ENCODE results near the gene R3HDM1.
A peak's percentile ranks its signal among the peaks of the same experiment; 100 is the strongest.
"Not testable (repeated sequence)": the region's sequence is repeated elsewhere in the genome, so short reads cannot be mapped to it uniquely, and the experiment has no call there.

Gene R3HDM1

DNA sequence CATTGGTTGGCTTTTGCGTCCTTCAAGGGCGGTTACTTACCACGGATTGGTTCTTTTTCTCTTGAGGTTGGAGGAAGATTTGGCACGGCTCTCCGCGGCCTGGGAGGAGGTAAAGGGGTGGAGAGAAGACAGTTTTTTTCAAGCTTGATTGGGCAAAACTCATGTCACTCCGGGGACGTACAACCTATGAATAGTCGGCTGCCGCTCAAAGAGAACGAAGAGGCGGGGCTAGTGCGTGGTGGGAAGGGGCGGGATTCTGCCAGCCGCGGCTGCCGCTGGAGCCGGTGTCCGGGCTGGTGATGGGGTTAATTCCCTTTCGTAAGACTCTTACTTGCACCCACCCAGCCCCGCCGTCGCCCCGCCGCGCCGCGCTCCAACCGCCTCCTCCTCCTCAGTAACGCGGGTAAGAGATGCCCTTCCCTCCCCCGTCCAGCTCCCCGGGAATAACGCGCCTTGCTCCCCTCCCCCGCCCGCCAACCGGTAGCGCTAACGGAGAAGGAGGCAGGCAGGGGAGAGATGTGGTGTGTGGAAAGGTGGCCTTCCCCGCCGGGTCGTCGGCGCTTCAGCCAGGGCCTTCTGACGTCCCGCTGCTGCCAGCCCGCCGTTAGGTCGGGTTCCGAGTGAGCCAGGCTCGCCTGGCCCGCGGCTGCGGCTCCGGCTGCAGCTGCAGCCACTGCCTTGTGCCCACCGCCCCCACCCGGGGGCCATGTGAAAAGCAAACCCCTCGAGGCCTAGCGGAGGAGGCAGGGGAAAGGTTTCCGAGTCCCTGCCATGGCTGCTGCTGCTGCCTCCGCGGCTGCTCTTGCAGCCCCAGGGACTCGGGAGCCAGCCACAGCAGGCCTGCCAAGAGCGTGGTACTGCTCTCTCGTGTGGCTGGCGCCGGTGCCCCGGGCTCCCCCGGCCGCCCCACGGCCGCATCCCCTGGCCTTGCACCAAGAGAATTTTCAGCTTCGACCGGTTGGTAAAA lies at the start of gene R3HDM1:
TSS of gene R3HDM1 (plus strand) at position 254 of the 967 bp plus-strand sequence. CDS start 73,362 bp downstream, outside the sequence.
- DNase-seq (ENCODE audit: low read depth, low spot score), result peak; percentile 99
- H3K27ac ChIP-seq, result peak within 1 kb of the TSS; percentile 82

DNA sequence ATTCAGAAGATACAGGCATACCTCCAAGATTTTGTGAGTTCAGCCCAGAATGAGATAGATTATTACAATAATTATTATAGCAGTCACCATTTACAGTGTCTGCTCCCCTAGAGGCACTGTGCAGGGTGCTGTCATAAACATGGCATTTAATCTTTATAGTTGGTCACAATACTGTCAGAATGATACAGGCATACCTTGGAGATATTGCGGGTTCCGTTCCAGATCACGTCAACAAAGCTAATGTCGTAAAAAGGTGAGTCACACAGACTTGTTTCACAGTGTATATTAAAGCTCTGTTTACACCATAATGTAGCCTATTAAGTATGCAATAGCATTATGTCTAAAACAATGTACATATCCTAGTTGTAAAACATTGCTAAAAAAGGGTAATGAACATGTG lies 45.8 kb upstream of the R3HDM1 start:
- no peak for DNase-seq (ENCODE audit: low read depth, low spot score)
- no peak overlapping the region for H3K27ac ChIP-seq

DNA sequence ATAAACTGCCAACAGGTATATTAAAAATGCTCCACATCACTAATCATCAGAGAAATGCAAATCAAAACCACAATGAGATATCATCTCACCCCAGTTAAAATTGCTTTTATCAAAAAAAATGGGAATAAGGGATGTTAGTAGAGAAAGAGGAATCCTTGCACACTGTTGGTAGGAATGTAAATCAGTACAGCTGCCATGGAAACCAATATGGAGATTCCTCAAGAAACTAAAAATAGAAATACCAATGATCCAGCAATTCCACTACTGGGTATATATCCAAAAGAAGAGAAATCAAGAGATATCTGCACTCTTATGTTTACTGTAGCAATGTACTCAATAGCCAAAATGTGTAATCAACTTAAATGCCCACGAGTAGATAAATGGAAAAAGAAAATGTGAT lies 40.9 kb upstream of the R3HDM1 start:
- no peak for DNase-seq (ENCODE audit: low read depth, low spot score)
- H3K27ac ChIP-seq, result no peak overlapping the region

DNA sequence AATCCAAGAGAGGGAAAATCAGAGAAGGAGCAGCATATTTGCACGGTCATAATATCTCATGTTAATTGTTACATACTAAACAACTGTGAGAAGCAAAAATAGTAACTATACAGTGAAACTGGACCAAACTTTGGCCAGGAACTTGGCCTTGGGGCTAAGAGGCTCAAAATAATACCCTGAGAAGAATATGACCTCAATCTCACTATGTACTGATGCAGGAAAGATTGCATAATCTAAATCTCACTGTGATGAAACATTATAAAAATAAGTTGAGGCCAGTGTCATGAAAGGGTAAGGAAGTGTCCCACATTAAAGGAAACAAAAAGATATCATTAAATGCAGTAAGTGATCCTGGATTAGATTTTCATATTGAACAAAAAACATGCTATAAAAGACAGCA lies 36.8 kb upstream of the R3HDM1 start:
- H3K27ac ChIP-seq, result no peak overlapping the region

DNA sequence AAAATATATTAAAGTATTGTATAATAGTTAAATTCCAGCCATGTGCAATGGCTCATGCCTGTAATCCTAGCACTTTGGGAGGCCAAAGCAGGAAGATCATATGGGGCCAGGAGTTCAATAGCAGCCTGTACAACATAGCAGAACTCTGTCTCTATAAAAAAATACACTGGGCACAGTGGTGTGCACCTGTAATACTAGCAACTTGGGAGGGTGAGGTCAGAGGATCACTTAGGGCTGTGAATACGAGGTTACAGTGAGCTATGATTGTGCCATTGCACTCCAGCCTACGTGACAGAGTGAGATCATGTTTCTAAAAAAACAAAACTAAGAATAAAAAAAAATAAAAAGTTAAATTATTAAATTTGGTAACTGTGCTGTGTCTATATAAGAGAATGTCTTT lies 36.4 kb upstream of the R3HDM1 start:
- no peak for DNase-seq (ENCODE audit: low read depth, low spot score)
- H3K27ac ChIP-seq, result no peak overlapping the region

More for the DNA sequence above, 36.8 kb upstream of the R3HDM1 start:
- no peak for DNase-seq (ENCODE audit: low read depth, low spot score)

DNA sequence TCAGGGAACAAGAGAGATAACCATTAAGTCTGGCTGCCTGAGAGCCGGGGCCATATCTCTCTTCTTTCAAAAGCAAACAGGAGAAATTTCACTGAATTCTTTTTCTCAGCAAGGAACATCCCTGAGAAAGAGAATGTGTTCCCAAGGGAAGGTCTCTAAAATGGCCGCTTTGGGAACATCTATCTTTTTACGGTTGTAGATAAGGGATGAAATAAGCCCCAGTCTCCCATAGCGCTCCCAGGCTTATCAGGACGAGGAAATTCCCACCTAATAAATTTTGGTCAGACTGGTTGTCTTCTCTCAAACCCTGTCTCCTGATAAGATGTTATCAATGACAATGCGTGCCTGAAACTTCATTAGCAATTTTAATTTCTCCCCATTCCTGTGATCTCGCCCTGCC lies 32.7 kb upstream of the R3HDM1 start:
- not testable (repeated sequence) for H3K27ac ChIP-seq; DNase-seq (ENCODE audit: low read depth, low spot score)

DNA sequence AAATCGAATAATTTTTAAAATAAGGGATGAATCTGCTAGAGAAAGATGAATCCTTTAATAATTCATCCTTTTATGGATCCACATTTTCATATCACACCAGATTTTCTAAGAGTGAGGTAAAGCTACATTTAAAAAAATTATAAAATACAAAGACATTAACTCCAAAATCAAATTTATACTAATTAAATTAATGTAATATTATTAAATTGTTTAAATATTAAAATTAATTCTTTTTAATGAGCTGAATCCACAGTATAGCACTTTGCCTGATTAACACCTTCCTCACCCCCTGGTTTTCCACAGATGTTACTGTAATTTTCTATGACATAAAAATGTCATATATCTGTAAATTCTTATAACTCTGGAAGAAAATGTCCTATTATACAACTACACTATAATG lies 26.5 kb upstream of the R3HDM1 start:
- DNase-seq (ENCODE audit: low read depth, low spot score), result no peak
- H3K27ac ChIP-seq, result no peak overlapping the region

DNA sequence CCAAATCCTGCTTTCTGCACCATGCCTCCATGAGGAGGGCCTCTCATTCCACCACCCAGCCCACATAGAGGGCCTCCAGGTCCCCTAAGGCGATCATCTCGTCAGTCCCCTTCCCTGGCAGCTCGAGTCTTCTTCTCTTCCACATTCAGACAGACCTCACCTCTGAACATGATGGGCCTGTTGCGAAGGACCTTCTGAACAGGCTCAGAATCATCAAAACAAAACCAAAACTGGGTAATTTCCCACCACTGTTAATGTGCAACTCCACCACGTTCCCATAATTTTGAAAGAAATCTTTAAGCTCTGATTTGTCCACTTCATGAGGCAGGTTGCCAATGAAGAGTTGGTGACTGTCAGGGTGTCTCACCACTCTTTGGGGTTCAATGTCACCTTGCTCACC lies 20.7 kb upstream of the R3HDM1 start:
- H3K27ac ChIP-seq, result no peak overlapping the region
- DNase-seq (ENCODE audit: low read depth, low spot score), result no peak

DNA sequence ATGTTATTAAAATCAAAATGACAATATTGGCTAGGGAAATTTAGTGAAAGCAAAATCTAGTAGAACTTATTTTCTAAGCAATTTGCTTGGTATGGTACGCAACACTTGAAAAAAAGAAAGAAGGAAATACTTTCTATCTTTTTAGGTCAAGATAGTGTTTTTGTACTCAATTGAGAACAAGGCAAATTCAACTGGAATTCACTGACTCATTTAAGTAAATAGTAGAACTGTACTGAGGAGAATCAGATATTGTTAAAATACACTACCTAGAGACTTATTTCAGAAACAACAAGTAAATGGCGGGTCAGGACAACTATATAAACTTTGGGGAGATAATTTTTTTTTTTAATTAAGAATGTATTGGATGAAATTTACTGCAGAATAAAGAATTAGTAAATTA lies 19.2 kb upstream of the R3HDM1 start:
- H3K27ac ChIP-seq, result no peak overlapping the region
- no peak for DNase-seq (ENCODE audit: low read depth, low spot score)

DNA sequence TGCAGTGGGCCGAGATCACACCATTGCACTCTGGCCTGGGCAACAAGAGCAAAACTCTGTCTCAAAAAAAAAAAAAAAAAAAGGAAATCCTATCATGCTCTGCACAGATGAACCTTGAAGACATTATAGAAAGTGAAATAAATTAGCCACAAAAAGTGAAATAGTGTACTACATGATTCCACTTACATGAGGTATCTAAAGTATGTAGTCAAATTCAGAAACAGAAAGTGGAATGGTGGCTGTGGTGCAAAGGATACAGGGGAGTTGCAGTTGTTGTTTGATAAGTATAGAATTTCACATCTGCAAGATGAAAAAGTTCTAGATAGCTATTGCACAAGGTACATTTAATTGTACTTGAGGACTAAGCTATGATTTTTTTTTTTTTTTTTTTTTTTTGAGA lies 5.5 kb upstream of the R3HDM1 start:
- no peak overlapping the region for H3K27ac ChIP-seq
- no peak for DNase-seq (ENCODE audit: low read depth, low spot score)

DNA sequence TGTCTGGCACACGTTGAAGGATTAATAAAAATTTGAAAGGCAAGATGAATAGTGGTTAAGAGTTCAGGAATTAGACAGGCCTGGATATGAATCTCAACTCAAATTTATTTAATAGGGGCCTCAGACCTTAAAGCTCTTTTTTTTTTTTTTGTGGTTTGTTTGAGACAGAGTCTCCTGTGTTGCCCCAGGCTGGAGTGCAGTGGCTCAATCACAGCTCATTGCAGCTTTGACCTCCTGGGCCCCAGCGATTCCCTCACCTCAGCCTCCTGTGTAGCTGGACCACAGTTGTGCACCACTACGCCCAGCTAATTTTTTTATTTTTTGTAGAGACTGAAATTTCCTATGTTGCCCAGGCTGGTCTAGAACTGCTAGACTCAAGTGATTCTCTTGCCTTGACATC lies 3.3 kb upstream of the R3HDM1 start:
- DNase-seq (ENCODE audit: low read depth, low spot score), result no peak
- H3K27ac ChIP-seq, result peak overlapping the region; percentile 10

DNA sequence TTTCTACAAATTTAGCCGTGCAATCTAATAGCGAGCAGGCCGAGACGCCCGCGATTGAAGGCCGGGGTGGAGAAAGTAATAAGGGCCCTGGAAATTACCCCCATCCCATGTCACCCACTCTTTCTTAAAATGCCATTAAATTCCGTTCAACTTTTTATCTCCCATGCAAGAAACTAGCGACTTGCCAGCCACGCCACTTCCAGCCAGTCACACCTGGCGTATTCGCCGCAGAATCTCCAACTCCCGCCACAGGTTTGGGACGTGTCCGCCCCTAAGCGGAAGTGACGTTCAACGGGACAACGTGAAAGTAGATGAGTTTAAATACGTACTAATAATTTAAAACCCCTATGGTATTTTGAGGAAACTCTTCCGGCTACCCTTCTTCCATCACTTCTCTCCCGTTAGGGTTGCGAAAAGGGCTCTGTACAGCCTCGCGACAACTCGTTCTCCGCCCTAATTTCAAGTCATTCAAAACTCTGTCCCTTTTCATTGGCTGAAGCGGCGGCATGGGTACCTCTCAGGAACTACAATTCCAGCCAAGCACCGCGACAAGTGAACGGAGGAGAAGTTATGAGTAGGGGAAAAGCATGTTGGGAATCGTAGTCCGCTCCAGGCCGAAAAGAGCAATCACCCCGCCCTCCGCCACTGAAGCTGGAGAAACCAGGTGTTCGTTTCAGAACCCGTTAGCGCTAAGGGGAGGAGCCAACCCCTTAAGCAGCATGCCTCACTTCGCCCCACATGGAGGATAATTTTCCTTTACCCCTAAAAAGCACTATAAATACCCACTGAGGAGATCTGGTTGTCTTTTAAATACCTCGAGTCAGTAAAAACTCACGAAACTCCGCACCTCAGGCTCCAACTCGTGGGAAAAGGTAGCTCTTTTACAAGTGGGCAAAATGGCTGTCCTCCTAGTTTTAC lies 712 bp upstream of the R3HDM1 start, which contains the start of gene ZRANB3:
TSS of gene ZRANB3 (minus strand) at position 906 of the 918 bp plus-strand sequence.
- DNase-seq (ENCODE audit: low read depth, low spot score), result peak; percentile 95
- peak within 1 kb of the TSS; percentile 82 for H3K27ac ChIP-seq

DNA sequence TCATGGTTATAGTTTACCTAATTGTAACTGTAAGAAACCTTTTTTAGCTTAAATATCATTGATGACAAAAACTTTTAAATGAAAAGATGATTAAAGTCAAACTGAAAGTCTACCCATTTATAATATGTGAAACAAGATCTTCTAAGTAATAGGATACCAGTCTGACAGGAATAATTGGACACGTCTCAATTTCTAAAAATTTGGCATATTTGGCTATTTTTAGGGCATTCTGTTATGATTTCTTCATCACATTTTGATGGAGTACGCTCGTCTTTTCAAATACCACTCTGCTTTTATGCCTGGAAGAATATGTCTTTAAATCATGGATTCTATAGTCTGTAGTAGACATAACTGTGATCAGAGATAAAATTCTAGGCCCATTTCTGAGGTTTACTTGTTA lies 1.3 kb downstream of the R3HDM1 start:
- no peak for DNase-seq (ENCODE audit: low read depth, low spot score)
- H3K27ac ChIP-seq, result peak overlapping the region; percentile 82

DNA sequence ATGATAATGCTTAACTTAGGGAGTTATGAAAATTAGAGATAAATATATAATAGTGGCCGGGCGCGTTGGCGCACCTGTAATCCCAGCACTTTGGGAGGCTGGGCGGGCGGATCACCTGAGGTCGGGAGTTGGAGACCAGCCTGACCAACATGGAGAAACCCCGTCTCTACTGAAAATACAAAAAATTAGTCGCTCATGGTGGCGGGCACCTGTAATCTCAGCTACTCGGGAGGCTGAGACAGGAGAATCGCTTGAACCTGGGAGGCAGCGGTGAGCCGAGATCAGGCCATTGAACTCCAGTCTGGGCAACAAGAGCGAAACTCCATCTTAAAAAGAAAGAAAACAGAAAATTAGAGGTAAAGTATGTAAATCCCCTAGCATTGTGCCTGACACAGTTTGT lies 2.3 kb downstream of the R3HDM1 start:
- not testable (repeated sequence) for DNase-seq (ENCODE audit: low read depth, low spot score); H3K27ac ChIP-seq

DNA sequence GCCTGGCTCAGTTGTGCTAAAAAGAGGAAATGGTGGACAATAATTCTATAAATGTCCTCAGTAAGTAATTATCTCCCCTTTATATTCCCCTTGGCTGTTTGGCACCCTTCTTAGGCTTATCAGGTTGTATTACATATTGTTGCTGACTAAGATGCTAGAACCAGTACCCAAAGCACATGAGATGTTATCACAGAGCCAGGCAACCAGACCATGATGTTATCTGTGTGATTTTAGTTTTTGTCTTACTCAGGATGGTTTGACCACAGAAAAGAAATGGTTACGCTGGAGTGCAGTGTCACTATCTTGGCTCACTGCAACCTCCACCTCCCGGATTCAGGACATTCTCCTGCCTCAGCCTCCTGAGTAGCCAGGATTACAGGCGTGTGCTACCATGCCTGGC lies 15.2 kb downstream of the R3HDM1 start:
- DNase-seq (ENCODE audit: low read depth, low spot score), result no peak
- H3K27ac ChIP-seq, result no peak overlapping the region

DNA sequence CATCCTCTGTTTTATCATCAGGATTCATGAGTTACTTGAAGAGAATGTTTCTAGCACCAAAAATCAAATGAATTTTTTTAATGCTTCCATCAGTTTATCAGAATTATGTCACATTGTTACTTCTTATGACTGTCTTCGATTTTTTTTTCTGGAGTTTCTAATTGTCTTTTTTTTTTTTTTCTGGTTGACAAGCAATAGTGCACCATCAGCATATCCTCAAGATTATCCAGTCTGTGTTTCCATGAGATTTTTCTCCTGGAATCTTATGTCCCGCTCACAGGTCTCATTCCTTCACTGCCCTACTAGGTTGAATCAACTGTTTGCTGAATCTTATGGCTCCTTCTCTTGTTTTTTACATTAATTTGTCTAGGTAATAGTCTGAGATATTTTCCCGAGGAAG lies 16.0 kb downstream of the R3HDM1 start:
- no peak for DNase-seq (ENCODE audit: low read depth, low spot score)

DNA sequence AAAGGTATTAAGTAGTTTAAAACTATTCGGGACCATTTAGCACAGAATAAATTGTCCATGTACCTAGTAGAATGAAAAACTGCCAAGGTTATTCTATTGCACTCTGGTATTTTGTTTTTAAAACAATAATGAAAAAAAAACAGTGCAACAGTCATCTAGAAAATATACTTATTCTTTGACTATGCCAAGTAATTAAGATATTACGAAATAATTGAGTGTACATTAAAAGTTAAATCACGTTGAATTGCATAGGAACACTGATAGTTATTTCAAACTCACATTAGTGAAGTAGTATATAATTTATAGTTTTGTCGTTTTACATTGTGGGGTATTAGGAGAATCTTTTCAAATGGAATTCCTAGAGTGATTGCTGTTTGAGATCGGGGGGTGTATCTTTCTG lies 20.1 kb downstream of the R3HDM1 start:
- DNase-seq (ENCODE audit: low read depth, low spot score), result no peak
- no peak overlapping the region for H3K27ac ChIP-seq

More for the DNA sequence above, 16.0 kb downstream of the R3HDM1 start:
- H3K27ac ChIP-seq, result no peak overlapping the region

DNA sequence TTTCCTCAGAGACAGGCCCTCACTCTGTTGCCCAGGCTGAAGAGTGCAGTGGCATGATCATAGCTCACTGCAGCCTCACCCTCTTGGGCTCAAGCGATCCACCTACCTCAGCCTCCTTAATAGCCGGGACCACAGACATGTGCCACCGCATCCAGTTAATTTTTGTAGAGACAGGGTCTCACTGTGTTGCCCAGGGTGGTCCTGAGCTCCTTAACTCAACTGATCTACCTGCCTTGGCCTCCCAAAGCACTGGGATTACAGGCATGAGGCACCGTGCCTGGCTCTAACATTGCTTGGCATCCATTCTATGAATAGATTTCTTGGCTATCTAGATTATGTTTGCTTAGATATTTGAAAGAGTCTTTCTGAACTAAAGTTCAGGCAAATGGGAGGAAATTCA lies 21.6 kb downstream of the R3HDM1 start:
- no peak for DNase-seq (ENCODE audit: low read depth, low spot score)
- no peak overlapping the region for H3K27ac ChIP-seq

DNA sequence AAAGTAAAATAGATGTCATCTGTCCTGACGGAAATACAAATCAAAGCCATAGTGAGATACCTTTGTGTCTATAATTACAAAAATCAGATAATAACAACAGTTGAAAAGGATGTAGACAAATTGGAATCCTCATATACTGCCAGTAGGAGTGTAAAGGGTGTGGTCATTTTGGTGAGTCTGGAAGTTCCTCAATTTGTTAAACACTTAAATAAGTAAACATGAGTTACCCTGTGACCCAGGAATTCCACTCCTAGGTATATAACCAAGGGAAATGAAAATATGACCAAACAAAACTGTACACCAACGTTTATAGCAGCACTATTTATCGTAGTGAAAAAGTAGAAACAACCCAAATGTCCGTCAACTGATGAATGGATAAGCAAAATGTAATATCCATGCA lies 24.0 kb downstream of the R3HDM1 start:
- DNase-seq (ENCODE audit: low read depth, low spot score), result no peak
- H3K27ac ChIP-seq, result no peak overlapping the region

DNA sequence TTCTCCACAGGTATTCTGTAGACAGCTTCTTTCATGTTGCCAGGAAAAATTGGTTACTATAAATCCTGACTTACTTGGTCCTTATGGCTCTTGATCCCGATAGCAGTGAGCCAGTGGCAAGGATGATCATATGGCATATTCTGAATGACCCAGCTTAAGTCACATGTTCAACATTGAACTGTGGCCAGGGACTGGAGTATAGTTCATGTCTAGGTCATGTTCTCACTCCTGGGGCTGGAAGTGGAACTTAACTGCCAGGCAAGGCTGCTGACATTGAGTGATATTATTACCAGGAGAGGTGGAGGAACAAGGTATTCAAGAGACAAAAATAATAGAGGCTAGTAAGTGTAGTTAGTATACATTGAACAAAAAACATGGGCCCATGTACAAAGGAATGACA lies 26.2 kb downstream of the R3HDM1 start:
- DNase-seq (ENCODE audit: low read depth, low spot score), result no peak
- no peak overlapping the region for H3K27ac ChIP-seq

DNA sequence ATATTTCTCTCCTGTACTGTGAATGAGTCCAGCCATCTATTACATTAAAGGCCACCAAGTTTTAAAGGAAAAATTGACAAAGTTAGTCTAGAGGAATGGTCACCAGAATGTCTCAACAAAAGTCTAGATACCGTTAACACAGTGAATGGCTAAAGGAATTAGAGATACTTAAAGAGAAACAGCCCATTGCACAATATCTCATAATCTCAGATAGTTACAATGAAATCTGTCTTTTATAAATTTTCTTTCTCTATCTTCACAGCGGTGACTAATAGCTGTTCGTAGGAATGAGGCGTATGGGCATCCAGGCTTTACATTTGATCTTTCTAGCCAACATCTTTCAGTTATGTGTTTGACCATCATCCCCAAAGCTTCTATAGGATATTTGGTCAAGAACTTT lies 30.6 kb downstream of the R3HDM1 start:
- H3K27ac ChIP-seq, result no peak overlapping the region
- DNase-seq (ENCODE audit: low read depth, low spot score), result no peak

All from epithelial cell of prostate (primary cell).